Measurements from ENCODE around the gene ANAPC2. TPM values are rescaled to one million over a fixed set of nuclear protein-coding genes. Genes with fewer than 3 reads are reported as not detected.

ANAPC2 gene
- total RNA-seq, 1 experiment from 2014 or later, result 8.2 TPM

- DNase-seq (ENCODE audit: low spot score), result no peak
Measured at GRCh38 chr9:137128862-137129455, 59.4 kb downstream of the ANAPC2 start.

- no peak for DNase-seq (ENCODE audit: low spot score)
Measured at GRCh38 chr9:137128158-137128861, 60.0 kb downstream of the ANAPC2 start.

- no peak for DNase-seq (ENCODE audit: low spot score)
Measured at GRCh38 chr9:137127301-137128157, 60.8 kb downstream of the ANAPC2 start.

GRCh38 chr9:137126786-137127185 lies 61.6 kb downstream of the ANAPC2 start:
- DNase-seq (ENCODE audit: low spot score), result no peak

Other genes with a start within 250 kb of the ANAPC2 start
- 56.2 and 83.0 TPM in 2 replicates for gene FBXW5, start 243.8 kb downstream of the ANAPC2 start, total RNA-seq (2014; rRNA removed; shearing (Covaris generic))
- not detected in 2 replicates for gene C8G, start 243.3 kb downstream of the ANAPC2 start, total RNA-seq (2014; rRNA removed; shearing (Covaris generic))
- gene LCN12, start 236.3 kb downstream of the ANAPC2 start, total RNA-seq (2014; rRNA removed; shearing (Covaris generic)), result not detected in 2 replicates
- not detected in 2 replicates for gene PTGDS, start 211.1 kb downstream of the ANAPC2 start, total RNA-seq (2014; rRNA removed; shearing (Covaris generic))
- gene LCNL1, start 205.6 kb downstream of the ANAPC2 start, total RNA-seq (2014; rRNA removed; shearing (Covaris generic)), result not detected in 2 replicates
- 32.0 and 41.3 TPM in 2 replicates for gene PAXX, start 196.1 kb downstream of the ANAPC2 start, total RNA-seq (2014; rRNA removed; shearing (Covaris generic))
- 0.64 TPM in 1 of 2 replicates, not detected in the other for gene CLIC3, start 192.0 kb downstream of the ANAPC2 start, total RNA-seq (2014; rRNA removed; shearing (Covaris generic))
- gene ABCA2, start 160.3 kb downstream of the ANAPC2 start, total RNA-seq (2014; rRNA removed; shearing (Covaris generic)), result 4.9 and 22.4 TPM in 2 replicates
- not detected in 2 replicates for gene FUT7, start 156.5 kb downstream of the ANAPC2 start, total RNA-seq (2014; rRNA removed; shearing (Covaris generic))
- 1.2 and 4.1 TPM in 2 replicates for gene NPDC1, start 142.4 kb downstream of the ANAPC2 start, total RNA-seq (2014; rRNA removed; shearing (Covaris generic))
- gene ENTPD2, start 134.5 kb downstream of the ANAPC2 start, total RNA-seq (2014; rRNA removed; shearing (Covaris generic)), result not detected in 2 replicates
- 5.9 and 12.4 TPM in 2 replicates for gene SAPCD2, start 118.0 kb downstream of the ANAPC2 start, total RNA-seq (2014; rRNA removed; shearing (Covaris generic))
- 6.6 and 7.4 TPM in 2 replicates for gene UAP1L1, start 111.0 kb downstream of the ANAPC2 start, total RNA-seq (2014; rRNA removed; shearing (Covaris generic))
- gene MAN1B1, start 101.6 kb downstream of the ANAPC2 start, total RNA-seq (2014; rRNA removed; shearing (Covaris generic)), result 38.6 and 62.6 TPM in 2 replicates
- 34.8 and 52.2 TPM in 2 replicates for gene DPP7, start 73.8 kb downstream of the ANAPC2 start, total RNA-seq (2014; rRNA removed; shearing (Covaris generic))
- gene GRIN1, start 49.4 kb downstream of the ANAPC2 start, total RNA-seq (2014; rRNA removed; shearing (Covaris generic)), result not detected in 2 replicates
- 0.10 and 0.12 TPM in 2 replicates for gene LRRC26, start 18.5 kb downstream of the ANAPC2 start, total RNA-seq (2014; rRNA removed; shearing (Covaris generic))
- gene TMEM210, start 16.5 kb downstream of the ANAPC2 start, total RNA-seq (2014; rRNA removed; shearing (Covaris generic)), result not detected in 2 replicates
- 71.6 and 91.9 TPM in 2 replicates for gene SSNA1, start 116 bp upstream of the ANAPC2 start, total RNA-seq (2014; rRNA removed; shearing (Covaris generic))
- gene TPRN, start 12.2 kb upstream of the ANAPC2 start, total RNA-seq (2014; rRNA removed; shearing (Covaris generic)), result 1.2 and 3.4 TPM in 2 replicates
- 63.4 and 69.8 TPM in 2 replicates for gene TMEM203, start 17.1 kb upstream of the ANAPC2 start, total RNA-seq (2014; rRNA removed; shearing (Covaris generic))
- gene NDOR1, start 17.1 kb upstream of the ANAPC2 start, total RNA-seq (2014; rRNA removed; shearing (Covaris generic)), result 4.0 and 4.9 TPM in 2 replicates
- gene RNF208, start 33.7 kb upstream of the ANAPC2 start, total RNA-seq (2014; rRNA removed; shearing (Covaris generic)), result 0.31 TPM in 1 of 2 replicates, not detected in the other
- 0.14 and 0.37 TPM in 2 replicates for gene CYSRT1, start 36.6 kb upstream of the ANAPC2 start, total RNA-seq (2014; rRNA removed; shearing (Covaris generic))
- not detected in 2 replicates for gene RNF224, start 38.9 kb upstream of the ANAPC2 start, total RNA-seq (2014; rRNA removed; shearing (Covaris generic))
- not detected in 2 replicates for gene SLC34A3, start 42.3 kb upstream of the ANAPC2 start, total RNA-seq (2014; rRNA removed; shearing (Covaris generic))
- gene TUBB4B, start 52.7 kb upstream of the ANAPC2 start, total RNA-seq (2014; rRNA removed; shearing (Covaris generic)), result 164 and 180 TPM in 2 replicates
- not detected in 2 replicates for gene STPG3, start 62.7 kb upstream of the ANAPC2 start, total RNA-seq (2014; rRNA removed; shearing (Covaris generic))
- 29.5 and 33.0 TPM in 2 replicates for gene NELFB, start 66.8 kb upstream of the ANAPC2 start, total RNA-seq (2014; rRNA removed; shearing (Covaris generic))
- 0.37 and 1.3 TPM in 2 replicates for gene TOR4A, start 89.2 kb upstream of the ANAPC2 start, total RNA-seq (2014; rRNA removed; shearing (Covaris generic))
- gene NRARP, start 113.7 kb upstream of the ANAPC2 start, total RNA-seq (2014; rRNA removed; shearing (Covaris generic)), result 0.37 TPM in 1 of 2 replicates, not detected in the other
- gene EXD3, start 234.6 kb upstream of the ANAPC2 start, total RNA-seq (2014; rRNA removed; shearing (Covaris generic)), result 1.4 and 2.8 TPM in 2 replicates
- gene NOXA1, start 234.8 kb upstream of the ANAPC2 start, total RNA-seq (2014; rRNA removed; shearing (Covaris generic)), result not detected in 2 replicates

All from H4 (cell line).